HG03175 (cell line): ENCODE results near the gene WDR18.

Experiments
- ATAC-seq: cut with Tn5 transposase; IDR thresholded peaks from one replicate; pipeline ENCODE4 v1.9.1; 2021; ENCODE audit warnings: mild to moderate bottlenecking, moderate library complexity; ENCODE audit not compliant: unreplicated experiment

The WDR18 gene

DNA sequence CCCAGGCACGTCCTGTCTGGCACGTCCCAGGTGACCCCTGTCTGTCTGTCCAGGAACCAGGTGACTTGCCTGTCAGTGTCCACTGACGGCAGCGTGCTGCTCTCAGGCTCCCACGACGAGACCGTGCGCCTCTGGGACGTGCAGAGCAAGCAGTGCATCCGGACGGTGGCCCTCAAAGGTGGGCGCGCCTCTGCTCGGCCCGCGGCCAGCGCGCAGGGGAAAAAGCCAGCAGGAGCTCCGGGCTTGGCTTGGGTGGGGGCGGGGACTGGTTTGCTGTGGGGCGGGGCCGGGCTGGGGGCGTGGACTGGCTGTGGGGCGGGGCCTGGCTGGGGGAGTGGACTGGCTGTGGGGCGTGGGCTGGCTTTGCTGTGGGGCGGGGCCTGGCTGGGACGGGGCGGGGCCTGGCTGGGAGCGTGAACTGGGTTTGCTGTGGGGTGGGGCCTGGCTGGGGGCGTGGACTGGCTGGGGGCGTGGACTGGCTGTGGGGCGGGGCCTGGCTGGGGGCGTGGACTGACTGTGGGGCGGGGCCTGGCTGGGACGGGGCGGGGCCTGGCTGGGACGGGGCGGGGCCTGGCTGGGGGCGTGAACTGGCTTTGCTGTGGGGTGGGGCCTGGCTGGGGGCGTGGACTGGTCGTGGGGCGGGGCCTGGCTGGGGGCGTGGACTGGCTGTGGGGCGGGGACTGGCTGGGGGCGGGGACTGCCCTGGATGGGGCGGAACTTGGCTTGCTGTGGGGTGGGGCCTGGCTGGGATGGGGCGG lies 7.2 kb downstream of the WDR18 start:
- no peak for ATAC-seq

GRCh38 chr19:991932-992669 lies 8.0 kb downstream of the WDR18 start:
- ATAC-seq = no peak

GRCh38 chr19:992670-993055 lies 8.5 kb downstream of the WDR18 start:
- no peak for ATAC-seq

DNA sequence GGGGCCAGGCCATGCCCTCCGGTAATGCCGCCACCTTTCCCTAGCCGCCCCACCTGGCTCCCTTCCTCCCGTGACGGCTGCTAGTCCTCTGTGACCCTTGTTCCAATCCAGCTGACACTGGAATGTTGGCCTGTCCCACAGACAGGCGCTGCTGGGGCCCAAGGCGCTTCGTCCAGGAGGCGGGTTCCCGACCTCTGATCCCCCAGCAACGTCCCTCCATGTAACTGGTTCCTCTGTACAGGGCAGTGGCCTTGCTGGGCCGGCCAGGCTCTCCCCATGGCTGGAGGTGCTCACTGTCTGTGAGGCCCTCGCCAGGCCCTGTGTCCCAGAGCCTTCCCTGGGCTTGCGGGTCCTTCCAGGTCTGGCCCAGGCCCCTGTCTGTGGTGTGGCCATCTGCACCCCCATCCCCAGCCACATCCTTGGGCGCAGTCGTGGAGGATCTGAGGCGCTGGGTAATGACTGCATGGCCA lies 9.3 kb downstream of the WDR18 start:
- no peak for ATAC-seq

GRCh38 chr19:993831-994393 lies 9.8 kb downstream of the WDR18 start:
- no peak for ATAC-seq

DNA sequence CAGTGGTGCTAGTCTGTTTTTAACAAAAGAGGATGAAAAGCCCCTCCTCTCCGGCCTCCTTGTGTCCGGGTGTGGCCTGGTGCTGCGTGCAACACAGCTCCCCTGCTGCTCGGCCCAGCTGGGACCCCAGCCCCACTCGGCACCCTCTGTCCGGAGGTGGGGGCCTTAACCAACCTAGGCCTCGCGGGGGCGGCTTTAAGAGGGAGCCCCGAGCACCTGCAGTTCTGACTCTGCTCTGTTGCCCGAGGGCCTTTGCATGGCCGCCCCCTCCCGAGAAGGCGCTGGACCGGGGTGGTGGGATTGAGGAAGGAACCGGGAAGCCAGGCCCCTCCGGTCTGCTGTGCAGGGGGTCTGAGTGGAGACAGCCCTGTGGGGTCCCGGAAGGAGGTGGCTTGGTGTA lies 10.4 kb downstream of the WDR18 start:
- ATAC-seq = no peak

DNA sequence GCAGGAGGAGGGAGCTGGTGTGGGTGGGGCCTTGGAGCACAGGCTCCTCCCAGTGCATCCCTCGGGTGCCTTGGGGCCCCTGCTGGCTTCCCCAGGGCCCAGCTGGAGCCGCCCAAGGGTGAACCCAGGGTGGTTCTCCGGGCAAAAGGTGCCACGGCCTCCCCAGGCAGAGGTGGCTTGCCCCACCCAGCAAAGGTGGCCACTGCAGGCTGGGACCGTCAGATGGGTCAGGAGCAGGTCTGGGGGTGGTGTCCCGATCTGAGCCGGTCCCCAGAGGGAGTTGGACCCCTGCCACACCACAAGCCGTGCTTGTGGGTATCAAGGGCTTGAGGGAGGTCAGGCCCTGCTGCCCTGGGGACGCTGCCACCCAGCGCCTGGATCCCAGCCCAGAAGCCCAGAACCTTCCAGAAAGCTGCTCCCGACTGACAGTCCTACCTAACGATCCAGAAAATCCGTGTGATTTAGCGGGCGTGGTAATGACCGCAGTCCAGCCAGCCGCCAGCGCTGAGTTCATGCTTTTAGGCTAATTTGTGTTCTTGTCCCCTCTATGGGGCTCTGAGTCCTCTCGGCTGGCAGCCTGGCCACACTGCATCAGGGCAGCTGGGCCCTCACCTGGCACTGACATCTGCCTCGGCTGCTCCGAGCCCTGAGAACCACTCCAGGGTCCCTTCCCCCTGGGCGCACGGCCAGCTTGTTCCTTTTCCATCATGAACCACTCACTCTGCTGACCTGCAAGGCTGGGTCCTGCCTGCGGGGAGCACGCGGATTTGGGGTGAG lies 11.1 kb downstream of the WDR18 start:
- no peak for ATAC-seq

- ATAC-seq = no peak
Observed at GRCh38 chr19:996051-996838, 12.1 kb downstream of the WDR18 start.

- ATAC-seq = no peak
Observed at GRCh38 chr19:998064-998463, 13.9 kb downstream of the WDR18 start.

DNA sequence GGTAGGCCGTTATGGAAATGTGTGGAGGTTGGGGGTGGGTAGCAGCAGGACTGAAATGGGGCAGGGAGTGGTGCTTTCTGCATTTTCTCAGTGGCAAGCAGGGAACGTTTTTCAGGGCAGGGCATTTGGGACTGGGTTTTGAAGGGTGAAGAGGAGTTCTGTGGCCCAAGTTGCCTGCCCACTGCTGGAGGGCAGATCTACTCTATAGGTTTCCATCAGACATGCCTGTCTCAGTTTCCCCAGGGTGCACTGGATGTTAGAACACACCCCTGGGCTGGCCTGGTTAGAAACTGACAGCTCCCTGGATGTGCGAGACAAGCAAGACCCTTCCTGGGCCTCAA lies 15.2 kb downstream of the WDR18 start:
- no peak for ATAC-seq

- ATAC-seq = no peak
Observed at GRCh38 chr19:1000095-1000494, 15.9 kb downstream of the WDR18 start, which contains the start of gene GRIN3B. Gene GRIN3B, plus strand, starts transcription at chr19:1000419. Its CDS starts 19 bp downstream, at chr19:1000438.

DNA sequence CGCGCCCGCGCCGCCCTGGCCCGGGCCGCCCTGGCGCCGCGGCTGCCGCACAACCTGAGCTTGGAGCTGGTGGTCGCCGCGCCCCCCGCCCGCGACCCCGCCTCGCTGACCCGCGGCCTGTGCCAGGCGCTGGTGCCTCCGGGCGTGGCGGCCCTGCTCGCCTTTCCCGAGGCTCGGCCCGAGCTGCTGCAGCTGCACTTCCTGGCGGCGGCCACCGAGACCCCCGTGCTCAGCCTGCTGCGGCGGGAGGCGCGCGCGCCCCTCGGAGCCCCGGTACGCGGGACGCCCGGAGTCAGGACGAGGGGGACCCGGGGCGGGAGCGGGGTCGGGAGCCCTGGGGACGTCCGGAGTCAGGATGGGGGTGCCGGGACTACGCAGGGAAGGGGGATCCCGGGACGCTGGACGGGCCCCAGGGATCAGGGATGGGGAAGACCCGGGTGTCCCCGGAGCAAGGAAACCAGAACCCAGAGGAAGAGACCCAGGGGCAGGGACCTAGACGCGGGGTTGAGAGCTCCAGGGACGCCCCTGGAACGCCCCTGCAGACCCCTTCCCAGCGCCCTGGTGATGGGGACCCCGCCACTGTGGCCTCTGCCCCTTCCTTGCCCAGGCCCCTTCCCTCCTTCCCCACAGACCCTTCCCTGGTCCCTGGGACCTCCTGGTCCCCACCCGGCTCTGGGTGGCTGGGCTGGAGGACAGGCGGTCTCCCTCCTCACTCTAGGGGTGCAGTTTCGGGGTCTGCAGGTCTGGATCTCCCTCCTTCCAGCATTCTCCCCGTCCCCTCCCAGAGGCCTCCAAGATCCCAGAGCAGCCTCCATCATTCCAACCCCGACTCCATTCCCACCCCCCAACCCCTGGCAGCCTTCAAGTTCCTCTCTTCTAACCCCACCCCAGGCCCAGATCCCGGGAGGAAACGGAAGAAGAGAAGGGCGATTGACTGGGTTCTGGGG lies 16.7 kb downstream of the WDR18 start:
- ATAC-seq = no peak

GRCh38 chr19:1001538-1002166 lies 17.5 kb downstream of the WDR18 start:
- ATAC-seq = no peak

- ATAC-seq = no peak
Observed at GRCh38 chr19:1002600-1002999, 18.5 kb downstream of the WDR18 start.

GRCh38 chr19:1003283-1003682 lies 19.1 kb downstream of the WDR18 start:
- ATAC-seq = no peak

DNA sequence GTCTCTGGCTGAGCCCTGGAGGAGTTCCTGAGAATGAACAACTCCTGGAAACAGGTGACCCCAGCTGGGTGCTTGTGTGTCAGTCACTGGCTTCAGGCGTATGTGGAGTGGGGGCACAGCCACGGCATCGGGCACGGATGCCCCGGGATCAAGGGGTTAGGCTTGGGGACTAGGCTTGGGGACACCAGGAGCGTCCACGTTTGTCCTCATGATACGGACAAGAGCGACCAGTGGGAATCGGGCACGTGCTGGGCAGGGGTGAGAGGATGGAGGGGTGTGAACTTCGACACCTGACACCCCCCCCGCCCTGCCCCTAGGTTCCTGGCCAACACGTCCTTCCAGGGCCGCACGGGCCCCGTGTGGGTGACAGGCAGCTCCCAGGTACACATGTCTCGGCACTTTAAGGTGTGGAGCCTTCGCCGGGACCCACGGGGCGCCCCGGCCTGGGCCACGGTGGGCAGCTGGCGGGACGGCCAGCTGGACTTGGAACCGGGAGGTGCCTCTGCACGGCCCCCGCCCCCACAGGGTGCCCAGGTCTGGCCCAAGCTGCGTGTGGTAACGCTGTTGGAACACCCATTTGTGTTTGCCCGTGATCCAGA lies 20.2 kb downstream of the WDR18 start:
- no peak for ATAC-seq

GRCh38 chr19:1004803-1005664 lies 20.9 kb downstream of the WDR18 start:
- ATAC-seq = no peak
